Activated T-helper 1 cell treated with anti-CD3 and anti-CD28 coated beads, Interleukin-2, amount 50 U/mL, for 16 hours (primary cell): ENCODE measurements around the gene RIF1.
A peak's percentile ranks its signal among the peaks of the same experiment; 100 is the strongest.

Experiments used
- DNase-seq, 2 donors: peaks; one replicate each; pipeline ENCODE4 v3.0.0-alpha.2; 2020; ENCODE audit warnings: low read depth in 1 of 2, low spot score in 1 of 2

Gene RIF1

GRCh38 chr2:151409601-151410484 lies at the start of gene RIF1:
Gene RIF1 (plus strand): TSS chr2:151409902. CDS start chr2:151410424, 522 bp downstream.
- DNase-seq: peak; percentile 53 to 63

GRCh38 chr2:151361674-151362370 lies 47.9 kb upstream of the RIF1 start:
- DNase-seq: no peak

GRCh38 chr2:151363709-151364108 lies 46.0 kb upstream of the RIF1 start:
- no peak for DNase-seq

- no peak for DNase-seq
Observed at GRCh38 chr2:151367571-151367970, 42.1 kb upstream of the RIF1 start.

GRCh38 chr2:151374436-151374835 lies 35.3 kb upstream of the RIF1 start:
- DNase-seq: no peak

GRCh38 chr2:151379169-151379568 lies 30.5 kb upstream of the RIF1 start:
- DNase-seq: no peak

- DNase-seq: no peak
Observed at GRCh38 chr2:151380580-151381235, 29.0 kb upstream of the RIF1 start.

- no peak for DNase-seq
Observed at GRCh38 chr2:151381266-151381665, 28.4 kb upstream of the RIF1 start.

GRCh38 chr2:151388011-151388410 lies 21.7 kb upstream of the RIF1 start:
- DNase-seq: no peak

GRCh38 chr2:151391436-151391835 lies 18.3 kb upstream of the RIF1 start:
- no peak for DNase-seq

- DNase-seq: no peak
Observed at GRCh38 chr2:151394509-151394908, 15.2 kb upstream of the RIF1 start.

- DNase-seq: no peak
Observed at GRCh38 chr2:151395509-151396374, 14.0 kb upstream of the RIF1 start.

- no peak for DNase-seq
Observed at GRCh38 chr2:151399981-151400380, 9.7 kb upstream of the RIF1 start.

- no peak for DNase-seq
Observed at GRCh38 chr2:151401149-151401548, 8.6 kb upstream of the RIF1 start.

GRCh38 chr2:151403914-151404313 lies 5.8 kb upstream of the RIF1 start:
- no peak for DNase-seq

- DNase-seq: no peak
Observed at GRCh38 chr2:151405376-151405775, 4.3 kb upstream of the RIF1 start.

GRCh38 chr2:151407281-151407680 lies 2.4 kb upstream of the RIF1 start:
- no peak for DNase-seq

- no peak for DNase-seq
Observed at GRCh38 chr2:151408788-151409600, 708 bp upstream of the RIF1 start.

- DNase-seq: peak; percentile 19 to 24
Observed at GRCh38 chr2:151410485-151410834, 758 bp downstream of the RIF1 start.

GRCh38 chr2:151417650-151418049 lies 7.9 kb downstream of the RIF1 start:
- DNase-seq: no peak
